H1 (cell line): ENCODE data around the gene RHOB. TPM values are rescaled to one million over a fixed set of nuclear protein-coding genes. Genes with fewer than 3 reads are reported as not detected.

Experiments used
- CTBP2 ChIP-seq: IDR thresholded peaks from 2 replicates; pipeline ENCODE4 v1.7.0; 2011; ENCODE audit warnings: borderline replicate concordance, mild to moderate bottlenecking, moderate library complexity, mixed read lengths, low read length; ENCODE audit not compliant: insufficient read depth, insufficient read length
- HDAC6 ChIP-seq: IDR thresholded peaks from one replicate; pipeline ENCODE4 v1.7.1; 2012; ENCODE audit warnings: low read depth, mild to moderate bottlenecking, inconsistent platforms, low read length, moderate library complexity
- RBBP5 ChIP-seq: IDR thresholded peaks from 2 replicates; pipeline ENCODE4 v1.7.1; 2012; ENCODE audit warnings: low read depth, mild to moderate bottlenecking, inconsistent platforms, low read length, moderate library complexity, borderline replicate concordance
- SAP30 ChIP-seq: fragments of 300-600 bp; sonication (generic); IDR thresholded peaks from 2 replicates; pipeline ENCODE4 v1.7.1; 2012; ENCODE audit warnings: low read length, moderate library complexity, mild to moderate bottlenecking, inconsistent platforms; ENCODE audit not compliant: insufficient read depth, insufficient replicate concordance
- SP4 ChIP-seq: IDR thresholded peaks from 2 replicates; pipeline ENCODE4 v1.6.1; 2012; ENCODE audit warnings: low read length, inconsistent platforms
- polyA plus RNA-seq, 7 experiments: library from polyadenylated mRNA; depleted of rRNA in 3 of 7; stranded (reverse) in 5 of 7; unstranded in 2 of 7; fragments of >200 nt in 5 of 7; fragments of 200-250 nt in 2 of 7; gene quantifications; 1 replicate in 5 of 7; 2 replicates in 1 of 7; 4 replicates in 1 of 7; pipeline versions ENCODE4 v1.2.1 to v1.2.3, GENCODE V29; 2011 to 2013; ENCODE audit warnings: missing spikeins in 2 of 7, mixed read lengths in 2 of 7
- total RNA-seq: library from RNA; stranded (reverse); fragmentation: NEBNext Ultra II Directional; extraction: Animal tissue kit (Norgen Biotek cat#: 25700); gene quantifications from 2 replicates; pipeline ENCODE4 v1.2.1, GENCODE V29; 2021

RHOB gene
- total and polyA plus RNA-seq, 2 of the 8 experiments (the other 6 are each of a cell fraction or from before 2014, with no cell fraction given) = 9.3 to 9.5 TPM

GRCh38 chr2:20453087-20453486 is 6.2 kb downstream of the RHOB start (continued):
- TF ChIP-seq CTBP2 = no peak
- no peak for TF ChIP-seq SAP30
- TF ChIP-seq HDAC6 = no peak
- no peak for TF ChIP-seq SP4
- no peak for TF ChIP-seq RBBP5
